ENCODE results near the gene KCND3.

- TF ChIP-seq POLR2A (IDR thresholded peaks at IDR 0.05) (no peak), CTCF (IDR thresholded peaks at IDR 0.05) (no peak)
Measured at GRCh38 chr1:111731956-111732355, 257.5 kb downstream of the KCND3 start.

All from Peyer's patch (tissue), 4 donors.